GM21515 (cell line): ENCODE measurements around the gene RBMS1.
"Not testable (repeated sequence)": the region's sequence is repeated elsewhere in the genome, so short reads cannot be mapped to it uniquely, and the experiment has no call there.

Experiments used
- ATAC-seq: cut with Tn5 transposase; IDR thresholded peaks from one replicate; pipeline ENCODE4 v1.9.1; 2021; ENCODE audit not compliant: unreplicated experiment

The RBMS1 gene

GRCh38 chr2:160437273-160437672 lies 56.3 kb downstream of the RBMS1 start:
- no peak for ATAC-seq

- no peak for ATAC-seq
Measured at GRCh38 chr2:160434254-160434948, 59.2 kb downstream of the RBMS1 start.

GRCh38 chr2:160433466-160434140 lies 60.0 kb downstream of the RBMS1 start:
- no peak for ATAC-seq

GRCh38 chr2:160432633-160433032 lies 61.0 kb downstream of the RBMS1 start:
- no peak for ATAC-seq

GRCh38 chr2:160431441-160431840 lies 62.2 kb downstream of the RBMS1 start:
- no peak for ATAC-seq

GRCh38 chr2:160430001-160430344 lies 63.6 kb downstream of the RBMS1 start:
- no peak for ATAC-seq

- ATAC-seq = peak; percentile 43
Measured at GRCh38 chr2:160429248-160430000, 64.2 kb downstream of the RBMS1 start.

GRCh38 chr2:160428405-160428763 lies 65.2 kb downstream of the RBMS1 start:
- no peak for ATAC-seq

GRCh38 chr2:160427629-160428404 lies 65.8 kb downstream of the RBMS1 start:
- peak; percentile 67 for ATAC-seq

GRCh38 chr2:160426604-160427003 lies 67.0 kb downstream of the RBMS1 start:
- no peak for ATAC-seq

- ATAC-seq = no peak
Measured at GRCh38 chr2:160425434-160426151, 68.0 kb downstream of the RBMS1 start.

- ATAC-seq = no peak
Measured at GRCh38 chr2:160423126-160423525, 70.5 kb downstream of the RBMS1 start.

GRCh38 chr2:160421646-160422501 lies 71.7 kb downstream of the RBMS1 start:
- ATAC-seq = not testable (repeated sequence)

GRCh38 chr2:160420711-160421110 lies 72.9 kb downstream of the RBMS1 start:
- ATAC-seq = no peak

- ATAC-seq = no peak
Measured at GRCh38 chr2:160419776-160420505, 73.7 kb downstream of the RBMS1 start.

- ATAC-seq = no peak
Measured at GRCh38 chr2:160418853-160419252, 74.8 kb downstream of the RBMS1 start.

- ATAC-seq = no peak
Measured at GRCh38 chr2:160418398-160418765, 75.2 kb downstream of the RBMS1 start.

- ATAC-seq = no peak
Measured at GRCh38 chr2:160417745-160418397, 75.7 kb downstream of the RBMS1 start.

- ATAC-seq = no peak
Measured at GRCh38 chr2:160415991-160416390, 77.6 kb downstream of the RBMS1 start.
